SK-N-MC (cell line): ENCODE data around the gene PRCC.

Experiments
- DNase-seq: peaks from one replicate; pipeline ENCODE4 v3.0.0-alpha.2; 2011; ENCODE audit warnings: low read depth, low spot score
- H3K27ac ChIP-seq: fragments of 200-600 bp; sonication (generic); 2 replicates; pipeline ENCODE4 v1.5.1; 2016; ENCODE audit warnings: mixed run types
- H3K36me3 ChIP-seq: fragments of 200-600 bp; sonication (generic); 2 replicates; pipeline ENCODE4 v1.6.1; 2017; ENCODE audit warnings: antibody characterized with exemption, low read length, mixed read lengths; ENCODE audit not compliant: insufficient read depth
- H3K4me3 ChIP-seq: fragments of 200-600 bp; sonication (generic); 2 replicates; pipeline ENCODE4 v1.5.1; 2016
- H3K9ac ChIP-seq: fragments of 200-600 bp; sonication (generic); 2 replicates; pipeline ENCODE4 v1.8.0; 2017; ENCODE audit warnings: mixed run types, mixed read lengths; ENCODE audit not compliant: insufficient read length
- H3K9me3 ChIP-seq: fragments of 200-600 bp; sonication (generic); 2 replicates; pipeline ENCODE4 v1.6.1; 2017; ENCODE audit warnings: low read depth, mild to moderate bottlenecking, antibody characterized with exemption, low read length, moderate library complexity, mixed read lengths
- EZH2 ChIP-seq: fragments of 200-600 bp; sonication (generic); IDR thresholded peaks from one replicate; pipeline ENCODE4 v1.6.1; 2017; ENCODE audit warnings: antibody characterized with exemption
- FOXP2 ChIP-seq: optimal IDR thresholded peaks from 2 replicates; pipeline ENCODE3; 2011; ENCODE audit warnings: mild to moderate bottlenecking, moderate library complexity; ENCODE audit not compliant: insufficient read depth; ENCODE audit errors: extremely low read length, control extremely low read depth
- POLR2AphosphoS5 ChIP-seq: IDR thresholded peaks from 2 replicates; pipeline ENCODE4 v1.6.1; 2012; ENCODE audit warnings: mild to moderate bottlenecking, low read depth, low read length, borderline replicate concordance

Gene PRCC

DNA sequence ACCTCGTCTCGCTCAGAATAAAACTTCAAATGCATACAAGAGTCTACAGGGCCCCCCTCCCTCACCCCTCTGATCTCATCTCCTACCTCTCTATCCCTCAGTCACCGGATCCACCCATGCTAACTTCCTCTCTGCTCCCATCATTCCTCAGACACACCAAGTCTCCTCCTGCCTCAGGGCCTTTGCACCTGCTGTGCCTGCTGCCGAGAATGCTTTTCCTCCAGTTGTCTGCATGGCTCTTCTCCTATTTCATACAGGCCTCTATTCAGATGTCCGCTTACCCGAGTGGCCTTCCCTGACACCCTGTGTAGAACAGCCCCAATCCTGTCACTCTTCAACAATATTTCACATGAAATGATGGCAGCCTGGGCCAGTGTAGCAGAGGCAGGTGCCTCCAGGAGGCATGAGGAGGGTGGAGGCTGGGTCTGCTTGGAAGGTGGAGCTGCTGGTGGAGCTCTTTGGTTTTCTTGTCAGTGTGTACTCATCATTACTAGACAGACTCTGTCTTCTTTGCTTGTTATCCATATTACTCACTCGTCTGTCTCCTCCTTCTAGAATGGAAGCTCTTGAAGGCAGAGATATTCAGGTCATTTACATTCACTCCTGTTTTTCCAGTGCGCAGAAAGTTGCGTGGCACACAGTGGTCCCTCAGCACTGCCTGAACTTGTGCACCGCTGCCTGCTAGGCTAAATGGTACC is 45.1 kb downstream of the PRCC start:
- Histone ChIP-seq H3K36me3 (no peaks in the 10 kb centered on the region), H3K4me3 (no peak overlapping the region), H3K27ac (no peak overlapping the region), H3K9me3 (no peaks in the 10 kb centered on the region), H3K9ac (no peak overlapping the region)
- TF ChIP-seq EZH2, result no peak
- TF ChIP-seq POLR2AphosphoS5, result no peak
- no peak for TF ChIP-seq FOXP2
- no peak for DNase-seq

DNA sequence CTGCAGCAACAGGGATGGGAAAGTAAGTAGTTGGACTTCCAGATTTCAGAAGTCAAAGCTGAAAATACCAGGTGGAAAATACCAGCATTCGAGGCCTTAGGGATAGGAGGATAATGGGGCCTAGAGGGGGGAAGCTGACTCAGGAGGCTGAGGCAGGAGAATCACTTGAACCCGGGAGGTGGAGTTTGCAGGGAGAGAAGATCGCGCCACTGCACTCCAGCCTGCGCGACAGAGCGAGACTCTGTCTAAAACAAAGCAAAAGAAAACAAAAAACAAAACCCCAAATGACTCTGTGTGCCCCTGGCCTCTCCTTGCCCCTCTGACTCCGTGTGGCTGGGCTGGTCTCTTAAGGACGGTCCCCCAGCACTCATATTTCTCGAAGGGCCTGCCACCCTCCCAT is 46.0 kb downstream of the PRCC start:
- peak overlapping the region; percentile 23 for H3K4me3 ChIP-seq
- no peak overlapping the region for H3K9ac ChIP-seq
- TF ChIP-seq POLR2AphosphoS5 (no peak), EZH2 (no peak), FOXP2 (no peak)
- no peak overlapping the region for H3K27ac ChIP-seq
- H3K36me3 ChIP-seq, result no peaks in the 10 kb centered on the region
- DNase-seq, result no peak
- no peaks in the 10 kb centered on the region for H3K9me3 ChIP-seq

DNA sequence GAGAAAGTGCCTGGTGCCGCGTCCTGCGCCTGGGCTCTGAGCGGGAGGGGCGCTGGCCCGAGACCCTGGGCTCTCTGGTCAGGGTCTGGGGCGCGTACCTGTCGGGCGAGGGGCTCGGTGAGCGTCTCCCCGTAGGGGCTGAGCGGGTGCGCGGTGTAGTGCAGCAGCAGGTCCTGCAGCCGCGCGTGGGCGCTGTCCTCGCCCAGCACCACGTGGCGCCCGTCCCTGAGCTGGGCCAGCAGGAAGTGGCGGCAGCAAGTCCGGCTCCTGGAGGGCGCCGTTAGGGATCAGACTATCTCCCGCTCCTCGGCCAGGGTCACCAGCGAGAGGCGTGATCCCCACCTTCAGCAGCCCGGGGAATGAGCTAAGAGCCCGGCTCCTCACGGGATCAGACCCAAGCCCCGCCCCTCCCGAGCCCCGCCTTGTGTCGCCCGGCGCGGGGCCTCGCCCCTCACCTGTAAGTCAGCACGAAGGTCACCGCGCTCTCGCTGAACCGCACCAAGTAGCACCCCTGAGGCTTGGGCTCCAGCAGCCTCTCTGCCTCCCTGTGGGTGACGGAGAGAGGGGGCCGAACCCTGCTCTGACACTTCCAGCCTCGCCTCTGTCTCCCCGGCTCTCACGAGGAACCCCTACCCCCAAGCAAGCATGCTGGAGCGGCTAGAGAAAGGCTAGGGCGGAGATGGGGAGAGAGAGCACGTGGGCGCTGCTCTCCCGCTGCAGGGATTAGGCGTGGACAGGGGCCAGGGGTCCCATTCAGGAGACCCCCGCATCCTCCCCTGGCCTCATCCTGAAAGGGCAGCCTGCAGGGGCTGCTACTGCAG is 46.6 kb downstream of the PRCC start:
- H3K9ac ChIP-seq, result no peak overlapping the region
- H3K36me3 ChIP-seq, result no peaks in the 10 kb centered on the region
- H3K9me3 ChIP-seq, result no peaks in the 10 kb centered on the region
- DNase-seq, result no peak
- H3K4me3 ChIP-seq, result peak overlapping the region; percentile 23
- TF ChIP-seq POLR2AphosphoS5 (peak; percentile 17; the same call in 1 of the 2 replicates), FOXP2 (no peak)
- no peak overlapping the region for H3K27ac ChIP-seq

DNA sequence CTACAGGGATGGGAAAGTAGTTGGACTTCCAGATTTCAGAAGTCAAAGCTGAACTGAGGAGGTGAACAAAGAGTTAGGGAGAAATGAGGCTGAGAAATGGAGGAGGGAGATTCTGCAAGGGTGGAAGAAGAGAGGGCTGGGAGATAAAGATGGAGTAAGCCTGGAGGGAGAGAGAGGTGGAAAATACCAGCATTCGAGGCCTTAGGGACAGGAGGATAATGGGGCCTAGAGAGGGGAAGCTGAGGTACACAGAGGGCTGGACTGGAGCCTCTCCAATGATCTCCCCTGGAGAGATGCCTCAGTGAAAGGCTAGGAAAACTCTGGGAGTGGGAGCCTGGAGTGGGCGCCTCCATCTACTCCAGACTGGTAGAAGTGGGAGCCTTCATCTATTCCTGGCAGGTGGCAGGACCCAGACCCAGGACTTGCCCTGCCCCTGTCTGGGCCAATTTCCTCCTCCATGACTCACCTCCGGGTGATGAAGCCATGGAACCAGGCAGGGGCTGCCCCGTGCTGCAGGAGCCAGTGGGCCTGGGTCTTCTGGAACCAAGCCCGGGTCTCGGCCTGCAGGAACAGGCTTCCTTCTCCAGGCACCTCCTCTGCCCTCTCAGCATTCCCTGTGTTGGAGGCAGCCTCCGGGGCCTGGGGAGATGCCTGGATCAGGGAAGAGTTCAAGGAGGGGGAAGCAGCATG is 47.4 kb downstream of the PRCC start:
- no peaks in the 10 kb centered on the region for H3K9me3 ChIP-seq
- TF ChIP-seq POLR2AphosphoS5 (no peak), EZH2 (no peak), FOXP2 (no peak)
- no peak overlapping the region for H3K9ac ChIP-seq
- H3K4me3 ChIP-seq, result no peak overlapping the region
- no peak overlapping the region for H3K27ac ChIP-seq
- DNase-seq, result no peak
- H3K36me3 ChIP-seq, result no peaks in the 10 kb centered on the region

DNA sequence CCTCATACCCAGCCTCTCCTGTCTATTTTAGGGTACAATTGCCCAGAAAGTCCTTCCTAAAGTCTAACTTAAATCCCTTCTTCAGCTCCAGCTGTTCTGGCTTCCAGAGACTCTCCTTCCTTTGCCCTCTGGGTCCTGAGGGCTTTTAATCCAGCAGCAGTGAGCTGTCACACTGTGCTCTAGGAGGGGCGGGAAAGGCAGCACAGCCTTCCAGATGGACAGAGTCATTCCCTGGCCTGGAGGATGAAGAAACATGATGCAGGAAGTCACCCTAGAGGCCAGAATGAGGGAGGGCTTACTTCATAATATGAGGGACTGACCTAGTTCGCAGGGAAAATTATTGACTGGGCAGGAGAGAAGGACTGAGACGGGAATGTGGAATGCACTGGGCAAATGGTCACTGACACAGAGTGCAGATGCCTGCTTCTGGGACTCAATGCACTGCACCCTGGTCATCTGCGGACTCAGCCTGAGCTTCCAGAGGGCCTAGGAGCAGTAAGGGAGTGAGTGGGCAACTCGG is 48.0 kb downstream of the PRCC start:
- H3K36me3 ChIP-seq, result no peaks in the 10 kb centered on the region
- TF ChIP-seq EZH2 (no peak), FOXP2 (no peak), POLR2AphosphoS5 (no peak)
- H3K9me3 ChIP-seq, result no peaks in the 10 kb centered on the region
- no peak overlapping the region for H3K4me3 ChIP-seq
- H3K9ac ChIP-seq, result no peak overlapping the region
- no peak for DNase-seq
- H3K27ac ChIP-seq, result no peak overlapping the region

DNA sequence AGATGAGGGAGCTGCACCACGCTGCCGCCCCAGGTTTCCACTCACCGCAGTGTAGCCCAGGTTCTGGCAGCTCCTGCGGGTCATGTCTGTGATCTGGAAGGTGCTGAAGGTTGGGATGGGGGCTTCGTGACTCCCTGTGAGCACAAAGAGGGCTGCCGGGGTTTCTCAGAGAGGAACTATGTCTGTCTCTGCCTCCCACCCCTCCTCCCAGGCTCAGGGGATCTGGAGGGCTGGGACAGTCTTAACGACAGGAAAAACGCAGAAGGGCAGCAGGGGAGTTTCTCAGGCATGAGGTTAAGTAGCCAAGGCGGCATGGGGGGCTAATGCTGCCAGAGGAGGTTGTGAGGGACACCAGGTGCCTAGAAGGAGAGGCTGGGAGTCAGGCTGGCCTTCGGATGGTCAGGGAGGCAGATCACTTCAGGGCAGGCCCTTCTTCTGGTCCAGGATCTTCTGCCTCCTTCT is 48.7 kb downstream of the PRCC start:
- H3K27ac ChIP-seq, result no peak overlapping the region
- H3K9me3 ChIP-seq, result no peaks in the 10 kb centered on the region
- TF ChIP-seq POLR2AphosphoS5 (no peak), EZH2 (no peak), FOXP2 (no peak)
- no peak for DNase-seq
- H3K9ac ChIP-seq, result peak overlapping the region; percentile 32
- H3K4me3 ChIP-seq, result no peak overlapping the region
- no peaks in the 10 kb centered on the region for H3K36me3 ChIP-seq

DNA sequence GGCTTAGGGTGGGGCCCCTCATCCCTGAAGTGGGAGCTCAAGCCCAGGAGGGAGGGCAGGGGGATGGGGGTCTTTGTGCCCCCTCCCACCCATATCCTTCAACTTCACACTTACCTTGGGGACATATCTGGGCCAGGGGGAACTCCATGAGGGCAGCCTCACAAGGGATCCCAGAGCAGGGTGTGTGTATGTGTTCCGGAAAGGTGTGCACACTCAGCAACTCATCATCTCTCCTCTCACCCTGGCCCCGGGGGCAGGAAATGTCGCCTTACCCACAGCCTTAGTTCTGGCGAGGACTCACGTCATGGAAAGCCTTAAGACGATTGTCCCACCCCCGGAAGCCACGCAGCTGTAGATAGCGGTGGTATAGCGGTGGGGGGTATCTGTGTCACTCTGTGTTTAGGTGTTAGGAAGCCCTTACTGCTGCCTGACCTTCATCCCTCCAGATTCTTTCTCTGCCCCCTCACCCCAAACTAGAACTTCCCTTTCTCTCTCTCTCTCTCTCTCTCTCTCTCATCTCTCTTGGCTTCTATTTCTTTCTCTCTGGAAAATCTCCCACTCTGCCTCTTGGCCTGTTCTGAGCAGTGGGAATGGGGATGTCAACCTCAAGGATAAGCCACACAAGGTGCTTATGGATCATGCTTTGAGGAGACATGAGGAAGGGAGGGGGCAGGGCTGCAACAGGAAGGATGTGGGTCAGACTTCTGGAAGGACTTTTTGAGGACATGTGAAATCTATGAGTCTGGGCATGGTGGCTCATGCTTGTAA is 49.4 kb downstream of the PRCC start, which contains the start of gene SH2D2A:
TSS of gene SH2D2A (minus strand) at position 288 of the 768 bp plus-strand sequence. CDS start at position 148, 140 bp downstream.
- Histone ChIP-seq H3K27ac (no peak within 1 kb of the TSS), H3K9me3 (no peaks in the 10 kb centered on the region), H3K36me3 (no peaks in the 10 kb centered on the region), H3K4me3 (peak within 1 kb of the TSS; percentile 49), H3K9ac (peak within 1 kb of the TSS; percentile 32)
- TF ChIP-seq EZH2 (no peak), FOXP2 (no peak), POLR2AphosphoS5 (no peak)
- DNase-seq, result no peak
